Stomach (tissue), 9 donors: ENCODE measurements around the gene RPS6KL1. TPM values are rescaled to one million over a fixed set of nuclear protein-coding genes. Genes with fewer than 3 reads are reported as not detected.

Experiments
- DNase-seq, 2 donors: peaks; one replicate each; pipeline versions ENCODE4 v3.0.0 to v3.0.0-alpha.2; 2013 to 2019
- H3K27ac ChIP-seq, 5 donors: fragments of 200-600 bp in 4 of 5; sonication (generic) in 4 of 5; one replicate each; pipeline ENCODE4 v1.5.1; 2013 to 2019; ENCODE audit warnings: mild to moderate bottlenecking in 1 of 5, moderate library complexity in 1 of 5
- H3K27me3 ChIP-seq, 3 donors: fragments of 200-600 bp; sonication (generic); one replicate each; pipeline ENCODE4 v1.5.1; 2017 to 2019; ENCODE audit warnings: mixed run types in 1 of 3
- H3K36me3 ChIP-seq, 4 donors: fragments of 200-600 bp; sonication (generic); 1 replicate in 3 of 4; 2 replicates in 1 of 4; pipeline ENCODE4 v1.5.1; 2016 to 2019
- H3K4me1 ChIP-seq, 4 donors: fragments of 200-600 bp; sonication (generic); one replicate each; pipeline ENCODE4 v1.5.1; 2016 to 2019
- H3K4me3 ChIP-seq, 4 donors: fragments of 200-600 bp; sonication (generic) in 3 of 4; one replicate each; pipeline ENCODE4 v1.5.1; 2016 to 2019; ENCODE audit warnings: mild to moderate bottlenecking in 1 of 4
- H3K9me3 ChIP-seq, 4 donors: fragments of 200-600 bp; sonication (generic); one replicate each; pipeline ENCODE4 v1.5.1; 2016 to 2019
- CTCF ChIP-seq, 7 experiments: fragments of 450-650 bp in 4 of 7; fragments of 200-600 bp in 3 of 7; sonication (generic) in 3 of 7; IDR thresholded peaks; one replicate each; pipeline ENCODE4 v1.5.1; 2016 to 2019; ENCODE audit warnings: antibody characterized with exemption in 7 of 7, control low read depth in 2 of 7, mild to moderate bottlenecking in 1 of 7
- EP300 ChIP-seq: sonication (generic); formaldehyde crosslinking; IDR thresholded peaks from one replicate; pipeline ENCODE4 v1.6.1; 2017; ENCODE audit warnings: antibody characterized with exemption
- POLR2A ChIP-seq, 4 donors: fragments of 450-650 bp; IDR thresholded peaks; one replicate each; pipeline ENCODE4 v1.6.1; 2016; ENCODE audit warnings: antibody characterized with exemption in 4 of 4, control low read depth in 2 of 4, mild to moderate bottlenecking in 1 of 4, moderate library complexity in 1 of 4
- POLR2AphosphoS5 ChIP-seq, 3 donors: sonication (generic); formaldehyde crosslinking; IDR thresholded peaks; one replicate each; pipeline ENCODE4 v1.6.1; 2016; ENCODE audit warnings: antibody characterized with exemption in 3 of 3
- WGBS, 5 donors: extraction: QIAGEN DNeasy Blood & Tissue Kit in 3 of 5; methylation state at CpG; one replicate each; pipeline versions ENCODE4 v1.1.5 to v1.1.7; 2013 to 2018; 5-methylcytosine and 5-hydroxymethylcytosine counted together
- intact Hi-C: fragments of 100-400 bp; cut with DNase I; formaldehyde crosslinking; loops from one replicate; pipeline ENCODE4 v1.15.1; 2023; ENCODE audit warnings: low total_unique reads
- polyA plus RNA-seq, 3 donors: library from polyadenylated mRNA; stranded (reverse); fragments of 200-250 nt; gene quantifications; one replicate each; pipeline ENCODE4 v1.2.3, GENCODE V29; 2013
- total RNA-seq, 5 donors: library from RNA; depleted of rRNA; stranded (reverse); fragments of >200 nt; gene quantifications; one replicate each; pipeline versions ENCODE4 v1.1.0 to v1.2.3, GENCODE V29; 2014 to 2016
- donor health status: healthy with polysubstance abuse.
- donor health status: Bipolar disorder and iron deficiency.
- donor health status: healthy.

Gene RPS6KL1
- total and polyA plus RNA-seq, 8 donors, result 0.92 to 2.5 (median 2.0) TPM; not detected in 3

GRCh38 chr14:74947353-74948227, 24.5 kb upstream of the RPS6KL1 start:
- H3K4me3 ChIP-seq, result no peak overlapping the region
- no peaks in the 10 kb centered on the region for H3K9me3 ChIP-seq
- no peak for DNase-seq
- 76 to 91% (median 86%) methylated on average over 12 to 13 of the region's 13 CpGs for WGBS, 5 donors
- H3K36me3 ChIP-seq, result no peaks in the 10 kb centered on the region
- TF ChIP-seq POLR2A (IDR thresholded peaks at IDR 0.05) (no peak), EP300 (no peak), CTCF (IDR thresholded peaks at IDR 0.05) (no peak), POLR2AphosphoS5 (IDR thresholded peaks at IDR 0.05) (no peak)
- intact Hi-C loops, result no loop called here
- peaks cover 0 to 21% (median 0%) of the 10 kb centered on the region in 3 donors for H3K27me3 ChIP-seq
- H3K27ac ChIP-seq, result peak overlapping the region in 2 of 5 donors; percentile 3 to 6
- H3K4me1 ChIP-seq, result peaks cover 25 to 41% (median 33%) of the 10 kb centered on the region in 4 donors

- H3K36me3 ChIP-seq, result no peaks in the 10 kb centered on the region
- no peaks in the 10 kb centered on the region for H3K9me3 ChIP-seq
- peak overlapping the region in 1 of 5 donors; percentile 3 for H3K27ac ChIP-seq
- no peak for DNase-seq
- peaks cover 29 to 46% (median 36%) of the 10 kb centered on the region in 4 donors for H3K4me1 ChIP-seq
- intact Hi-C loops, result no loop called here
- peaks cover 0 to 14% (median 0%) of the 10 kb centered on the region in 3 donors for H3K27me3 ChIP-seq
- TF ChIP-seq POLR2A (IDR thresholded peaks at IDR 0.05), result no peak
- no peak for TF ChIP-seq EP300
- TF ChIP-seq POLR2AphosphoS5 (IDR thresholded peaks at IDR 0.05), result no peak
- TF ChIP-seq CTCF (IDR thresholded peaks at IDR 0.05), result no peak
- H3K4me3 ChIP-seq, result peak overlapping the region in 1 of 4 donors; percentile 2
- WGBS, 5 donors, result 22 to 53% (median 28%) methylated on average over 5 of the region's 5 CpGs
Observed at GRCh38 chr14:74946659-74947281, 23.7 kb upstream of the RPS6KL1 start.

- peaks cover 28 to 46% (median 36%) of the 10 kb centered on the region in 4 donors for H3K4me1 ChIP-seq
- intact Hi-C loops, result no loop called here
- H3K9me3 ChIP-seq, result no peaks in the 10 kb centered on the region
- peak overlapping the region in 1 of 4 donors; percentile 2 for H3K4me3 ChIP-seq
- peak in 6 of 7 experiments; percentile 33 to 91 (median 84) for TF ChIP-seq CTCF (IDR thresholded peaks at IDR 0.05)
- TF ChIP-seq EP300, result no peak
- no peaks in the 10 kb centered on the region for H3K36me3 ChIP-seq
- peak overlapping the region in 3 of 5 donors; percentile 2 to 57 (median 24) for H3K27ac ChIP-seq
- H3K27me3 ChIP-seq, result peaks cover 0 to 8% (median 0%) of the 10 kb centered on the region in 3 donors
- WGBS, 5 donors, result 29 to 39% (median 35%) methylated on average over 17 of the region's 17 CpGs
- DNase-seq, result peak; percentile 78 to 91
Observed at GRCh38 chr14:74945852-74946658, 23.0 kb upstream of the RPS6KL1 start.
